ENCODE measurements around the gene TGM3. TPM values are rescaled to one million over a fixed set of nuclear protein-coding genes. Genes with fewer than 3 reads are reported as not detected.
"Not testable (repeated sequence)": the region's sequence is repeated elsewhere in the genome, so short reads cannot be mapped to it uniquely, and the experiment has no call there.

Gene TGM3, protein sequence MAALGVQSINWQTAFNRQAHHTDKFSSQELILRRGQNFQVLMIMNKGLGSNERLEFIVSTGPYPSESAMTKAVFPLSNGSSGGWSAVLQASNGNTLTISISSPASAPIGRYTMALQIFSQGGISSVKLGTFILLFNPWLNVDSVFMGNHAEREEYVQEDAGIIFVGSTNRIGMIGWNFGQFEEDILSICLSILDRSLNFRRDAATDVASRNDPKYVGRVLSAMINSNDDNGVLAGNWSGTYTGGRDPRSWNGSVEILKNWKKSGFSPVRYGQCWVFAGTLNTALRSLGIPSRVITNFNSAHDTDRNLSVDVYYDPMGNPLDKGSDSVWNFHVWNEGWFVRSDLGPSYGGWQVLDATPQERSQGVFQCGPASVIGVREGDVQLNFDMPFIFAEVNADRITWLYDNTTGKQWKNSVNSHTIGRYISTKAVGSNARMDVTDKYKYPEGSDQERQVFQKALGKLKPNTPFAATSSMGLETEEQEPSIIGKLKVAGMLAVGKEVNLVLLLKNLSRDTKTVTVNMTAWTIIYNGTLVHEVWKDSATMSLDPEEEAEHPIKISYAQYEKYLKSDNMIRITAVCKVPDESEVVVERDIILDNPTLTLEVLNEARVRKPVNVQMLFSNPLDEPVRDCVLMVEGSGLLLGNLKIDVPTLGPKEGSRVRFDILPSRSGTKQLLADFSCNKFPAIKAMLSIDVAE
- not detected in 2 replicates for total RNA-seq

- DNase-seq (ENCODE audit: low read depth in 2 of 2) = no peak
Measured at GRCh38 chr20:2295886-2296515, at the start of gene TGM3. TGM3 (plus strand) TSS chr20:2296001; CDS start chr20:2296064, 63 bp downstream.

DNA sequence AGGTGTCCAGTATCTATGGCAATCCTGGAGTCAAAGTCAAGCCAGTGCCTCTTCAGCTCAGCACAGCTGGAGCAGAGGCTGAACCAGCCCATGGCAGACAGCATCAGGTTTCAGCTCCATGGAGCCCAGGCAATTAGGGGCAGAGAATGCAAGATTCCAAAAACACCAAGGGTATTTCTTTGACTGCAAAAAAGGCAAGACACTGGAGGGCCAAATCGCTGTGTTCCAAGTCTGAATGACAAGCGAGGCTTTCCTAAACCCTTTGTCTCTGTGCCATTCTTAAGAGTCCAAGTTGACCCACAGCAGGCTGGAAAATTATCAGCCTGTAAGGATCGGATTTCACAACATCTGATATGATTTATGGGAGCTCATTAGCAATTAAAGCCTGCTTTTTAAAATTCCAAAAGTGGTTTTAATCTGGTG lies 49.7 kb upstream of the TGM3 start:
- no peak for DNase-seq (ENCODE audit: low read depth in 2 of 2)

DNA sequence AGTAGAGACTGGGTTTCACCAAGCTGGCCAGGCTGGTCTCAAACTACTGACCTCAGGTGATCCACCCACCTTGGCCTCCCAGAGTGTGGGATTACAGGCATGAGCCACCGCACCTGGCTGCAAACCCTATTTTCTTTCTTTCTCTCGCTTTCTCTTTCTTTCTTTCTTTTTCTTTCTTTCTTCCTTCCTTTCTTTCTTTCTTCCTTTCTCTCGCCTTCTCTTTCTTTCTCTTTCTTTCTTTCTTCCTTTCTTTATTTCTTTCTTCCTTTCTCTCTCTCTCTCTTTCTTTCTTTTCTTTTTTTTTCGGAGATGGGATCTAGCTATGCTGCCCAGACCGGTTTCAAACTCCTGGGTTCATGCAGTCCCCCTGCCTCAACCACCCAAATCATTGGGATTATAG lies 47.0 kb upstream of the TGM3 start:
- no peak for DNase-seq (ENCODE audit: low read depth in 2 of 2)

DNA sequence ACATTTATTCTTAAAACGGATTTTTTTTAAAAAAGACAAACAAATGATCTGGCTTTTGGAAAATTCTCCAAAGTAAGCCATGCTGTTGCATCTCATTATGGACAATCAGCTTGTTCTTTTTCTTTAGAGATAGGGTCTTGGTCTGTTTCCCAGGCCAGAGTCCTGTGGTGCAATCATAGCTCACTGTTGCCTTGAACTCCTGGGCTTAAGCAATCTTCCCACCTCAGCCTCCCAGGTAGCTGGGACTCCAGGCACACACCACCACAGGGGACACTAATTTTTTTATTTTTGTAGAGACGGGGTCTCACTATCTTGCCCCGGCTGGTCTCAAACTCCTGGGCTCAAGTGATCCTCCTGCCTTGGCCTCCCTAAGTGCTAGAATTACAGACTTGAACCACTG lies 45.9 kb upstream of the TGM3 start:
- DNase-seq (ENCODE audit: low read depth in 2 of 2) = no peak

DNA sequence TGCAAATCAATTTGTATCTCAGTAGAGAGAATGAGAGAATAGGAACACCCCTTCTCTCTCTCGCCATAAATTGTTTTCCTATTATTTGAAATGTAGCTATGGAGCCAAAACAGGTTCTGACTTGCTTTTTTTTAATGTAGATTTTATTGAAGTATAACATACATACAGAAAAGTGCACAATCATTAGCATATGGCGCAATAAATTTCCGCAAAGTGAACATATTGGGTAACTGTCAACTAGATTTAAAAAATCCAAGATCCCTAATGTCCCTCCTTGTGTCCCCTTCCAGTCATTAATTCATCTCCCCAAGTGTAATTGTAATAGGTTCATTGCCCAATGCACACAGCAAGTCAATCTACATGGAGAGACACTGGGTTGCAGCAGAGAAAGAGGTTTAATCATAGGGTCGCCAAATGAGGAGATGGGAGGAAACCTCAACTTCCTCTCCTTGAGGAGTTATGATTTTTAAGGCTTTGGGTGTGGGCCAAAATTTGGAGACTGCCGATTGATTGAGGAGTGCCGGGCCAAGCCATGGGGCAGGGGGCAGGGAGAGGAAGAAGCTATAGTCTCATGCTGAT lies 43.3 kb upstream of the TGM3 start:
- no peak for DNase-seq (ENCODE audit: low read depth in 2 of 2)

- DNase-seq (ENCODE audit: low read depth in 2 of 2) = no peak
Measured at GRCh38 chr20:2253256-2253655, 42.5 kb upstream of the TGM3 start.

- no peak for DNase-seq (ENCODE audit: low read depth in 2 of 2)
Measured at GRCh38 chr20:2254333-2254732, 41.5 kb upstream of the TGM3 start.

GRCh38 chr20:2255926-2256531 lies 39.8 kb upstream of the TGM3 start:
- no peak for DNase-seq (ENCODE audit: low read depth in 2 of 2)

GRCh38 chr20:2259731-2260130 lies 36.1 kb upstream of the TGM3 start:
- DNase-seq (ENCODE audit: low read depth in 2 of 2) = no peak

- no peak for DNase-seq (ENCODE audit: low read depth in 2 of 2)
Measured at GRCh38 chr20:2260250-2260649, 35.6 kb upstream of the TGM3 start.

GRCh38 chr20:2261046-2261485 lies 34.7 kb upstream of the TGM3 start:
- peak in 1 of 2 donors; percentile 16 for DNase-seq (ENCODE audit: low read depth in 2 of 2)

DNA sequence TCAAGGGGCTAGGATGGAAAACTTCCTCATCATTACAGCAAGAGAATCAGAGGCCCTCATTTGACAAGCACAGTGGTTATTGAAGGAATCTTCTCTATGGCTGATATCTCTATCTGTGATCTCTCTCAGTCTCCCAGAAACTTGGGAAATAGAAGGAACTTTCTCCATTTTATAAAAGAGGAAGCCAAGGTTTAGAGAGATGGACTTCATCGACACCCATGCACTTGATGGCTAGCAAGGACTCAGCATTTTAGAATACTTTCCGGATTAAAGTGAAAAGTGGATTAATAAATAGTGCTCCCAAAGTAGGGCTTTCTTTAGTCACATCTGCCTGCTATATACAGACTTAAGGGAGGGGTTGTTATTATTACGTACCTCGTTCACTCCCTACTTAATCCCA lies 34.2 kb upstream of the TGM3 start:
- DNase-seq (ENCODE audit: low read depth in 2 of 2) = no peak

GRCh38 chr20:2264118-2264517 lies 31.7 kb upstream of the TGM3 start:
- DNase-seq (ENCODE audit: low read depth in 2 of 2) = no peak

DNA sequence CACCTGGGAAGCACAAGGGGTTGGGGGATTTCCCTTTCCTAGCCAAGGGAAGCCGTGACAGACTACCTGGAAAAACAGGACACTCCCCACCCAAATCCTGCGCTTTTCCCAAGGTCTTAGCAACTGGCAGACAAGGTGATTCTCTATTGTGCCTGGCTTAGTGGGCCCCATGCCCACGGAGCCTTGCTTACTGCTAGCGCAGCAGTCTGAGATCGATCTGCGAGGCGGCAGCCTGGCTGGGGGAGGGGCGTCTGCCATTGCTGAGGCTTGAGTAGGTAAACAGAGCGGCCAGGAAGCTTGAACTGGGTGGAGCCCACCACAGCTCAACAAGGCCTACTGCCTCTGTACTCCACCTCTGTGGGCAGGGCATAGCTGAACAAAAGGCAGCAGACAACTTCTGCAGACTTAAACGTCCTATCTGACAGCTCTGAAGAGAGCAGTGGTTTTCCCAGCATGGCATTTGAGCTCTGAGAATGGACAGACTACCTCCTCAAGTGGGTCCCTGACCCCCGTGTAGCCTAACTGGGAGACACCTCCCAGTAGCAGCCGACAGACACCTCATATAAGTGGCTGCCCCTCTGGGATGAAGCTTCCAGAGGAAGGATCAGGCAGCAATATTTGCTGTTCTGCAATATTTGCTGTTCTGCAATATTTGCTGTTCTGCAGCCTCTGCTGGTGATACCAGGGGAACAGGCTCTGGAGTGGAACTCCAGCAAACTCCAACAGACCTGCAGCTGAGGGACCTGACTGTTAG lies 31.0 kb upstream of the TGM3 start:
- DNase-seq (ENCODE audit: low read depth in 2 of 2) = not testable (repeated sequence)

- no peak for DNase-seq (ENCODE audit: low read depth in 2 of 2)
Measured at GRCh38 chr20:2273634-2274302, 22.0 kb upstream of the TGM3 start.

DNA sequence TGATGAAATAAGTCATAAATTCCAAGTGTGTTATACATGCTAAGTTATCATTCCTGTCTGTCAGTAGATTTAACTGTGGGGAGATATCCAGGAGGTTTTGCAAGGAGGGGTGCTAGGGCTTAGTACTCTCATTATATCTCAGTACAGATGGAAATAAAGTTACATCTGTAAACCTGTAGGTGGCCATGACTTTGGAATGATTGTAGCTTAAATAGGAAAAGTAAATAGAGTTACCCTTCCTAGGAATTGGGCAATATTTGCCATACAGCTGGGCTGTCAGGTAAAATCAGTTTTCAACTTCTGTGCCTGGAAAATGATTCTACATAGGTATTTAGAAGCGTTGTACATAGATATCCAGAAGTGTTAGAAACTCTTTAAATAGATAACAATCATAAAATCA lies 19.8 kb upstream of the TGM3 start:
- no peak for DNase-seq (ENCODE audit: low read depth in 2 of 2)

DNA sequence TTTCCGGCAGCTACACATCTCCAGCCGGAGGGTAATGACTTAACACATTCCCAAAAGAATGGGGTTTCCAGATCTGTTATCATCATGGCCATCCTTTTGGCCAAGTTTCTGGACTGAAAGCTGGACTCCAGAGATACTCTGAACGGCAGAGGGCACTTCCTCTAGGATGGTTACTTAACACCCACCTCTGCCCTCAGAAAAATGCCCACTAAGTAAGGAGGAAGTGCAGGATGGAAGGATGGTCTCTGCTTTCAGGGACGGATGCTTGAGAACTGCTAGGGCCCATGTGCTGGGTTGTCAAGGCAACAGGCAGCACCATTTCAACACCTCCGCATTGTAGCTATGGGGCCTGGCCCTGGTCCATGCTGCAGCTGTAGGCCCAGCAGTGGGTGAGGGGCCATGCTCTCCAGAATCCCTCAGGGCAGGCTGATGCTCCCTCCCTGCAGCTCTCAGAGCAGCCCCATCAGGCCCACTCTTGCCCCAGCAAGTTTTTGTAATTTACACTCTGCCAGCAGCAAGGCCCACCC lies 16.5 kb upstream of the TGM3 start:
- no peak for DNase-seq (ENCODE audit: low read depth in 2 of 2)

DNA sequence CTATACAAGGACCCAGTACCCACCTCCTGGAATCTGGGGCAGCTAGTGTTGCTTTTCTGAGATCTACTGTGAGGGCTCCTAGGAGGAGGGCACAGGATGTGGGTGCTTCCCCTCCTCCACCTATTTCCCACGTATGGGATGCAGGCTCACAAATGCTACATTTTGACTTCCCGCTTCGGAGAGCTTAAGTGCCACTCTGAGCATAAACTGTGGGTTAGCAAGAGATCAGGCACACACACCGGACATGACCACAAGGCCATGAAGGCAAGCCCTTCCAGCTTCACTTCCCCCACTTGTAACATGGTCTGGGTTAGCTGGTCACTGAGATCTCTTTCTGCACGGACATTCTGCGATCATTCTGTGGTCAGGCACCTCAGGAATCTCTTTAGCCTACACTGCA lies 15.7 kb upstream of the TGM3 start:
- DNase-seq (ENCODE audit: low read depth in 2 of 2) = no peak

- DNase-seq (ENCODE audit: low read depth in 2 of 2) = no peak
Measured at GRCh38 chr20:2281563-2281962, 14.2 kb upstream of the TGM3 start.

DNA sequence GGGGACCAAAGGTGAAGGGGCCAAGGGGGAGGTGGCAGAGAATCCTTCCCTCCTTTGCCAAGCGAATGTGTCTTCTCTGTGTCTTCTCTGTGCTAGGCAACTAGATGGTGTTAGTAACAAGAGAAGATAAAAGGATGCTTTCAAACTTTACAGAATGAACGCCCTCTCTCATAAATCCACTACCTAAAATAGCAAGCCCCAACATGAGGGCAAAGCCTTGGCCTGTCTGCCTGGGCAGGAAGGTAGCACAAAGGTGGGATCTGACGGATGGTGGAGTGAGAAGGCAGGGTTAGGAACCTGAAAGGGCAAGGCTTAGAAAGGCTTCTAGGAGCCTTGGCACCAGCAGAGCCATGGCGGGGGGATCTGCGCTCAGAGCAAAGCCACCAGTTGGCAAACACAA lies 13.6 kb upstream of the TGM3 start:
- DNase-seq (ENCODE audit: low read depth in 2 of 2) = no peak

All from lung microvascular endothelial cell (primary cell).